Bronchial epithelial cell (primary cell): Measurements from ENCODE around the gene KCNK7. TPM values are rescaled to one million over a fixed set of nuclear protein-coding genes. Genes with fewer than 3 reads are reported as not detected.

ENCODE experiments used
- DNase-seq: peaks from one replicate; pipeline ENCODE4 v3.0.0-alpha.2; 2010; ENCODE audit warnings: low read depth
- FAIRE-seq: peaks from 2 replicates; lab custom pipeline; 2011; peaks lifted over from hg19 to GRCh38; lab: Jason Lieb, UNC
- H3K27me3 ChIP-seq: 2 replicates; pipeline ENCODE4 v1.5.1; 2011; ENCODE audit warnings: low read length; ENCODE audit not compliant: control insufficient read depth, insufficient read depth
- H3K36me3 ChIP-seq: 2 replicates; pipeline ENCODE4 v1.5.1; 2011; ENCODE audit warnings: low read length; ENCODE audit not compliant: control insufficient read depth, insufficient read depth
- H3K4me3 ChIP-seq: 2 replicates; pipeline ENCODE4 v1.5.1; 2011; ENCODE audit warnings: mild to moderate bottlenecking, low read depth, low read length, control low read depth
- CTCF ChIP-seq: IDR thresholded peaks from 2 replicates; pipeline ENCODE4 v1.5.1; 2011; ENCODE audit warnings: mild to moderate bottlenecking, moderate library complexity, low read length, control low read depth, inconsistent platforms; ENCODE audit not compliant: insufficient read depth, severe bottlenecking
- total RNA-seq: library from RNA; depleted of rRNA; stranded (reverse); fragments of >200 nt; gene quantifications from 2 replicates; pipeline ENCODE4 v1.2.1, GENCODE V29; 2014

The KCNK7 gene
- total RNA-seq, 1 donor from 2014 or later, result 0.79 TPM

- no peak for TF ChIP-seq CTCF
- no peak for DNase-seq
- H3K4me3 ChIP-seq, result no peak overlapping the region
- peaks cover 10% of the 10 kb centered on the region for H3K36me3 ChIP-seq
- no peak for FAIRE-seq
- no peaks in the 10 kb centered on the region for H3K27me3 ChIP-seq
These were observed 15.6 kb upstream of the KCNK7 start for GRCh38 chr11:65611028-65611757.

- DNase-seq, result no peak
- TF ChIP-seq CTCF, result no peak
- Histone ChIP-seq H3K4me3 (no peak overlapping the region), H3K27me3 (no peaks in the 10 kb centered on the region), H3K36me3 (peaks cover 16% of the 10 kb centered on the region)
- peak; percentile 7 for FAIRE-seq
These were observed 14.8 kb upstream of the KCNK7 start for GRCh38 chr11:65610404-65610803.

- H3K36me3 ChIP-seq, result peaks cover 22% of the 10 kb centered on the region
- H3K27me3 ChIP-seq, result no peaks in the 10 kb centered on the region
- no peak for TF ChIP-seq CTCF
- DNase-seq (no peak), FAIRE-seq (peak; percentile 50)
- no peak overlapping the region for H3K4me3 ChIP-seq
These were observed 14.1 kb upstream of the KCNK7 start for GRCh38 chr11:65609665-65610064.

- Histone ChIP-seq H3K36me3 (peaks cover 26% of the 10 kb centered on the region), H3K4me3 (no peak overlapping the region), H3K27me3 (no peaks in the 10 kb centered on the region)
- no peak for TF ChIP-seq CTCF
- DNase-seq (no peak), FAIRE-seq (no peak)
These were observed 13.6 kb upstream of the KCNK7 start for GRCh38 chr11:65609229-65609628.

- TF ChIP-seq CTCF, result no peak
- Histone ChIP-seq H3K36me3 (peaks cover 27% of the 10 kb centered on the region), H3K4me3 (no peak overlapping the region), H3K27me3 (no peaks in the 10 kb centered on the region)
- DNase-seq (no peak), FAIRE-seq (no peak)
These were observed 12.2 kb upstream of the KCNK7 start for GRCh38 chr11:65607614-65608426.
